Neural progenitor cell (in vitro differentiated cells): ENCODE measurements around the gene PIGR. TPM values are rescaled to one million over a fixed set of nuclear protein-coding genes. Genes with fewer than 3 reads are reported as not detected.

Experiments used
- DNase-seq: peaks from one replicate; pipeline ENCODE4 v3.0.0-alpha.2; 2016; ENCODE audit warnings: low spot score
- H2AFZ ChIP-seq: fragments of 200-600 bp; sonication (generic); replicated peaks from 2 replicates; pipeline ENCODE4 v1.6.1; 2016; ENCODE audit warnings: antibody characterized with exemption
- H3F3A ChIP-seq: fragments of 200-600 bp; sonication (generic); 2 replicates; pipeline ENCODE4 v1.6.1; 2016; ENCODE audit warnings: antibody characterized with exemption, low read depth
- H3K27ac ChIP-seq: fragments of 200-600 bp; sonication (generic); 2 replicates; pipeline ENCODE4 v1.5.1; 2016; ENCODE audit warnings: mild to moderate bottlenecking
- H3K27me3 ChIP-seq: fragments of 200-600 bp; sonication (generic); 2 replicates; pipeline ENCODE4 v1.6.1; 2016; ENCODE audit warnings: mild to moderate bottlenecking, moderate library complexity
- H3K36me3 ChIP-seq: fragments of 200-600 bp; sonication (generic); 2 replicates; pipeline ENCODE4 v1.5.1; 2016
- H3K4me1 ChIP-seq: fragments of 200-600 bp; sonication (generic); 2 replicates; pipeline ENCODE4 v1.6.1; 2016; ENCODE audit warnings: mixed run types
- H3K4me2 ChIP-seq: fragments of 200-600 bp; sonication (generic); 2 replicates; pipeline ENCODE4 v1.6.1; 2016
- H3K4me3 ChIP-seq: fragments of 200-600 bp; sonication (generic); 2 replicates; pipeline ENCODE4 v1.5.1; 2016
- H3K79me2 ChIP-seq: fragments of 200-600 bp; sonication (generic); 2 replicates; pipeline ENCODE4 v1.6.1; 2016; ENCODE audit warnings: low read depth
- H3K9ac ChIP-seq: fragments of 200-600 bp; sonication (generic); 2 replicates; pipeline ENCODE4 v1.6.1; 2016
- H3K9me3 ChIP-seq: fragments of 200-600 bp; sonication (generic); 2 replicates; pipeline ENCODE4 v1.5.1; 2016; ENCODE audit warnings: low read depth
- H4K20me1 ChIP-seq: fragments of 200-600 bp; sonication (generic); 2 replicates; pipeline ENCODE4 v1.6.1; 2016; ENCODE audit warnings: low read depth
- H3K27ac Mint-ChIP-seq: 3 replicates; pipeline ENCODE4 v1.8.0; 2021; ENCODE audit warnings: mixed read lengths
- H3K27me3 Mint-ChIP-seq: 2 replicates; pipeline ENCODE4 v1.8.0; 2022; ENCODE audit warnings: low read depth, mild to moderate bottlenecking, inconsistent platforms, moderate library complexity, mixed read lengths; ENCODE audit not compliant: insufficient read depth
- H3K36me3 Mint-ChIP-seq: 3 replicates; pipeline ENCODE4 v1.8.0; 2021; ENCODE audit warnings: mixed read lengths
- H3K4me1 Mint-ChIP-seq: 3 replicates; pipeline ENCODE4 v1.8.0; 2021; ENCODE audit warnings: mixed read lengths
- H3K4me3 Mint-ChIP-seq: 3 replicates; pipeline ENCODE4 v1.8.0; 2021; ENCODE audit warnings: mild to moderate bottlenecking, moderate library complexity, mixed read lengths
- H3K9me3 Mint-ChIP-seq: 3 replicates; pipeline ENCODE4 v1.8.0; 2020; ENCODE audit warnings: mixed read lengths
- CTCF ChIP-seq: fragments of 200-600 bp; sonication (generic); IDR thresholded peaks from 2 replicates; pipeline ENCODE4 v1.5.1; 2017; ENCODE audit warnings: antibody characterized with exemption, mild to moderate bottlenecking
- EZH2 ChIP-seq: fragments of 200-600 bp; sonication (generic); IDR thresholded peaks from 2 replicates; pipeline ENCODE4 v1.6.1; 2017; ENCODE audit warnings: antibody characterized with exemption, mild to moderate bottlenecking, moderate library complexity
- EZH2phosphoT487 ChIP-seq: fragments of 200-600 bp; sonication (generic); IDR thresholded peaks from 2 replicates; pipeline ENCODE4 v1.6.1; 2017; ENCODE audit warnings: antibody characterized with exemption
- total RNA-seq: library from RNA; depleted of rRNA; stranded (reverse); fragments of >200 nt; gene quantifications from 2 replicates; pipeline ENCODE4 v1.2.3, GENCODE V29; 2015; ENCODE audit warnings: low replicate concordance

PIGR gene
- total RNA-seq, 1 donor from 2014 or later, result not detected

- H3F3A ChIP-seq, result no peaks in the 10 kb centered on the region
- H3K9me3 Mint-ChIP-seq, result no peaks in the 10 kb centered on the region
- H3K4me3 ChIP-seq, result no peak overlapping the region
- no peak overlapping the region for H2AFZ ChIP-seq
- H3K27me3 Mint-ChIP-seq, result peaks cover 20% of the 10 kb centered on the region
- H3K36me3 ChIP-seq, result no peaks in the 10 kb centered on the region
- H3K27ac ChIP-seq, result no peak overlapping the region
- H3K36me3 Mint-ChIP-seq, result no peaks in the 10 kb centered on the region
- no peaks in the 10 kb centered on the region for H3K79me2 ChIP-seq
- H3K4me3 Mint-ChIP-seq, result no peak overlapping the region
- no peak overlapping the region for H3K4me2 ChIP-seq
- H3K27ac Mint-ChIP-seq, result no peak overlapping the region
- no peaks in the 10 kb centered on the region for H3K4me1 Mint-ChIP-seq
- H4K20me1 ChIP-seq, result no peaks in the 10 kb centered on the region
- no peaks in the 10 kb centered on the region for H3K4me1 ChIP-seq
- DNase-seq, result no peak
- peaks cover 23% of the 10 kb centered on the region for H3K27me3 ChIP-seq
- TF ChIP-seq CTCF (no peak), EZH2 (no peak), EZH2phosphoT487 (no peak)
- H3K9ac ChIP-seq, result no peak overlapping the region
- no peaks in the 10 kb centered on the region for H3K9me3 ChIP-seq
Measured at GRCh38 chr1:206903687-206904086, 42.6 kb downstream of the PIGR start.

GRCh38 chr1:206902702-206903101 lies 43.6 kb downstream of the PIGR start:
- Mint-ChIP-seq H3K9me3 (no peaks in the 10 kb centered on the region), H3K27me3 (peaks cover 10% of the 10 kb centered on the region), H3K36me3 (no peaks in the 10 kb centered on the region), H3K4me3 (no peak overlapping the region), H3K4me1 (no peaks in the 10 kb centered on the region), H3K27ac (no peak overlapping the region)
- Histone ChIP-seq H3F3A (no peaks in the 10 kb centered on the region), H3K27me3 (peaks cover 13% of the 10 kb centered on the region), H3K27ac (no peak overlapping the region), H3K36me3 (no peaks in the 10 kb centered on the region), H4K20me1 (no peaks in the 10 kb centered on the region), H3K4me3 (no peak overlapping the region), H3K4me2 (no peak overlapping the region), H2AFZ (no peak overlapping the region), H3K79me2 (no peaks in the 10 kb centered on the region), H3K4me1 (no peaks in the 10 kb centered on the region), H3K9me3 (no peaks in the 10 kb centered on the region), H3K9ac (no peak overlapping the region)
- no peak for DNase-seq
- TF ChIP-seq EZH2, result no peak
- no peak for TF ChIP-seq EZH2phosphoT487
- no peak for TF ChIP-seq CTCF

- H3K4me3 Mint-ChIP-seq, result no peak overlapping the region
- Histone ChIP-seq H3K4me3 (no peak overlapping the region), H3K36me3 (no peaks in the 10 kb centered on the region), H4K20me1 (no peaks in the 10 kb centered on the region), H3K79me2 (no peaks in the 10 kb centered on the region), H2AFZ (no peak overlapping the region), H3F3A (no peaks in the 10 kb centered on the region), H3K9ac (no peak overlapping the region), H3K4me1 (no peaks in the 10 kb centered on the region), H3K27me3 (peaks cover 6% of the 10 kb centered on the region), H3K27ac (no peak overlapping the region), H3K9me3 (no peaks in the 10 kb centered on the region), H3K4me2 (no peak overlapping the region)
- TF ChIP-seq EZH2phosphoT487 (no peak), CTCF (no peak), EZH2 (no peak)
- H3K36me3 Mint-ChIP-seq, result no peaks in the 10 kb centered on the region
- no peak for DNase-seq
- H3K27me3 Mint-ChIP-seq, result peaks cover 9% of the 10 kb centered on the region
- H3K27ac Mint-ChIP-seq, result no peak overlapping the region
- peaks cover 5% of the 10 kb centered on the region for H3K4me1 Mint-ChIP-seq
- no peaks in the 10 kb centered on the region for H3K9me3 Mint-ChIP-seq
Measured at GRCh38 chr1:206901944-206902343, 44.3 kb downstream of the PIGR start.
